Muscle layer of duodenum (tissue), 2 donors: Measurements from ENCODE around the gene CCDC33.

Source experiments
- H3K27ac ChIP-seq: one replicate; pipeline ENCODE4 v1.7.0; 2013; ENCODE audit warnings: mild to moderate bottlenecking, low read length
- H3K27me3 ChIP-seq: one replicate; pipeline ENCODE4 v1.7.0; 2013; ENCODE audit warnings: low read depth, mild to moderate bottlenecking, control low read depth, low read length
- H3K36me3 ChIP-seq, 2 donors: one replicate each; pipeline ENCODE4 v1.7.0; 2013; ENCODE audit warnings: low read length in 2 of 2, control low read depth in 1 of 2, mild to moderate bottlenecking in 1 of 2; ENCODE audit not compliant: insufficient read depth in 2 of 2, control insufficient read depth in 1 of 2
- H3K4me1 ChIP-seq, 2 donors: one replicate each; pipeline ENCODE4 v1.7.0; 2013; ENCODE audit warnings: low read length in 2 of 2, mild to moderate bottlenecking in 2 of 2, control low read depth in 1 of 2, moderate library complexity in 1 of 2; ENCODE audit not compliant: insufficient read depth in 2 of 2, control insufficient read depth in 1 of 2
- H3K4me3 ChIP-seq, 2 donors: one replicate each; pipeline ENCODE4 v1.7.0; 2013; ENCODE audit warnings: low read length in 2 of 2, low read depth in 1 of 2, mild to moderate bottlenecking in 1 of 2
- H3K9me3 ChIP-seq, 2 donors: one replicate each; pipeline ENCODE4 v1.7.0; 2013; ENCODE audit warnings: low read length in 2 of 2, control low read depth in 1 of 2, mild to moderate bottlenecking in 1 of 2; ENCODE audit not compliant: control insufficient read depth in 1 of 2
- donor health status: healthy.

Gene CCDC33

GRCh38 chr15:74209997-74210671 lies 26.0 kb upstream of the CCDC33 start:
- Histone ChIP-seq H3K4me1 (peaks cover 0 to 4% of the 10 kb centered on the region in 2 donors), H3K27ac (no peak overlapping the region), H3K36me3 (no peaks in the 10 kb centered on the region), H3K27me3 (no peaks in the 10 kb centered on the region), H3K9me3 (no peaks in the 10 kb centered on the region), H3K4me3 (no peak overlapping the region)

GRCh38 chr15:74210729-74211128 lies 25.4 kb upstream of the CCDC33 start:
- H3K36me3 ChIP-seq: no peaks in the 10 kb centered on the region
- no peak overlapping the region for H3K4me3 ChIP-seq
- peaks cover 0 to 4% of the 10 kb centered on the region in 2 donors for H3K4me1 ChIP-seq
- no peaks in the 10 kb centered on the region for H3K27me3 ChIP-seq
- H3K27ac ChIP-seq: no peak overlapping the region
- no peaks in the 10 kb centered on the region for H3K9me3 ChIP-seq

GRCh38 chr15:74211656-74212055 lies 24.5 kb upstream of the CCDC33 start:
- Histone ChIP-seq H3K36me3 (no peaks in the 10 kb centered on the region), H3K27me3 (no peaks in the 10 kb centered on the region), H3K9me3 (no peaks in the 10 kb centered on the region), H3K4me1 (peaks cover 0 to 4% of the 10 kb centered on the region in 2 donors), H3K27ac (no peak overlapping the region), H3K4me3 (no peak overlapping the region)

- H3K9me3 ChIP-seq: no peaks in the 10 kb centered on the region
- no peaks in the 10 kb centered on the region for H3K27me3 ChIP-seq
- H3K36me3 ChIP-seq: no peaks in the 10 kb centered on the region
- H3K4me3 ChIP-seq: no peak overlapping the region
- H3K27ac ChIP-seq: no peak overlapping the region
- peaks cover 0 to 4% of the 10 kb centered on the region in 2 donors for H3K4me1 ChIP-seq
Observed at GRCh38 chr15:74212494-74212893, 23.6 kb upstream of the CCDC33 start.

- no peak overlapping the region for H3K4me3 ChIP-seq
- H3K27me3 ChIP-seq: no peaks in the 10 kb centered on the region
- no peak overlapping the region for H3K27ac ChIP-seq
- H3K9me3 ChIP-seq: no peaks in the 10 kb centered on the region
- H3K36me3 ChIP-seq: no peaks in the 10 kb centered on the region
- H3K4me1 ChIP-seq: peaks cover 0 to 4% of the 10 kb centered on the region in 2 donors
Observed at GRCh38 chr15:74213858-74214284, 22.3 kb upstream of the CCDC33 start.

GRCh38 chr15:74214324-74215021 lies 21.7 kb upstream of the CCDC33 start:
- H3K4me3 ChIP-seq: no peak overlapping the region
- H3K27ac ChIP-seq: no peak overlapping the region
- no peaks in the 10 kb centered on the region for H3K27me3 ChIP-seq
- no peaks in the 10 kb centered on the region for H3K36me3 ChIP-seq
- H3K4me1 ChIP-seq: peaks cover 0 to 4% of the 10 kb centered on the region in 2 donors
- no peaks in the 10 kb centered on the region for H3K9me3 ChIP-seq

GRCh38 chr15:74215958-74216357 lies 20.2 kb upstream of the CCDC33 start:
- no peaks in the 10 kb centered on the region for H3K9me3 ChIP-seq
- H3K36me3 ChIP-seq: no peaks in the 10 kb centered on the region
- no peaks in the 10 kb centered on the region for H3K4me1 ChIP-seq

GRCh38 chr15:74216949-74217348 lies 19.2 kb upstream of the CCDC33 start:
- H3K27ac ChIP-seq: no peak overlapping the region
- no peaks in the 10 kb centered on the region for H3K9me3 ChIP-seq
- H3K4me1 ChIP-seq: no peaks in the 10 kb centered on the region
- peaks cover 3% of the 10 kb centered on the region for H3K27me3 ChIP-seq
- no peak overlapping the region for H3K4me3 ChIP-seq
- H3K36me3 ChIP-seq: no peaks in the 10 kb centered on the region

More at GRCh38 chr15:74215958-74216357, 20.2 kb upstream of the CCDC33 start:
- no peak overlapping the region for H3K4me3 ChIP-seq
- no peak overlapping the region for H3K27ac ChIP-seq
- H3K27me3 ChIP-seq: peaks cover 3% of the 10 kb centered on the region

GRCh38 chr15:74217907-74218885 lies 17.9 kb upstream of the CCDC33 start:
- Histone ChIP-seq H3K9me3 (no peaks in the 10 kb centered on the region), H3K4me1 (no peaks in the 10 kb centered on the region), H3K27me3 (peaks cover 8% of the 10 kb centered on the region), H3K4me3 (no peak overlapping the region), H3K36me3 (no peaks in the 10 kb centered on the region), H3K27ac (no peak overlapping the region)

- H3K27me3 ChIP-seq: peaks cover 9% of the 10 kb centered on the region
- no peaks in the 10 kb centered on the region for H3K9me3 ChIP-seq
- H3K4me1 ChIP-seq: no peaks in the 10 kb centered on the region
- no peak overlapping the region for H3K27ac ChIP-seq
- no peak overlapping the region for H3K4me3 ChIP-seq
- no peaks in the 10 kb centered on the region for H3K36me3 ChIP-seq
Observed at GRCh38 chr15:74220475-74221248, 15.5 kb upstream of the CCDC33 start.
